SU-DHL-6 (cell line): Measurements from ENCODE around the gene SPECC1.

ENCODE experiments used
- EZH2phosphoT487 ChIP-seq: fragments of 200-600 bp; sonication (generic), shearing (Covaris generic); conservative IDR thresholded peaks from 2 replicates; pipeline ENCODE4 v1.6.1; 2018; ENCODE audit warnings: mild to moderate bottlenecking, antibody characterized with exemption, low read length, moderate library complexity, mixed read lengths
- TF ChIP-seq, protein P1 (sequence below): fragments of 200-600 bp; sonication (generic); IDR thresholded peaks from one replicate; pipeline ENCODE4 v1.5.1; 2017; ENCODE audit warnings: antibody characterized with exemption, mild to moderate bottlenecking, low read length, moderate library complexity; ENCODE audit not compliant: insufficient read depth, poor library complexity, severe bottlenecking

GRCh38 chr17:20259668-20260067 is 250.5 kb downstream of the SPECC1 start:
- TF ChIP-seq, protein P1, sequence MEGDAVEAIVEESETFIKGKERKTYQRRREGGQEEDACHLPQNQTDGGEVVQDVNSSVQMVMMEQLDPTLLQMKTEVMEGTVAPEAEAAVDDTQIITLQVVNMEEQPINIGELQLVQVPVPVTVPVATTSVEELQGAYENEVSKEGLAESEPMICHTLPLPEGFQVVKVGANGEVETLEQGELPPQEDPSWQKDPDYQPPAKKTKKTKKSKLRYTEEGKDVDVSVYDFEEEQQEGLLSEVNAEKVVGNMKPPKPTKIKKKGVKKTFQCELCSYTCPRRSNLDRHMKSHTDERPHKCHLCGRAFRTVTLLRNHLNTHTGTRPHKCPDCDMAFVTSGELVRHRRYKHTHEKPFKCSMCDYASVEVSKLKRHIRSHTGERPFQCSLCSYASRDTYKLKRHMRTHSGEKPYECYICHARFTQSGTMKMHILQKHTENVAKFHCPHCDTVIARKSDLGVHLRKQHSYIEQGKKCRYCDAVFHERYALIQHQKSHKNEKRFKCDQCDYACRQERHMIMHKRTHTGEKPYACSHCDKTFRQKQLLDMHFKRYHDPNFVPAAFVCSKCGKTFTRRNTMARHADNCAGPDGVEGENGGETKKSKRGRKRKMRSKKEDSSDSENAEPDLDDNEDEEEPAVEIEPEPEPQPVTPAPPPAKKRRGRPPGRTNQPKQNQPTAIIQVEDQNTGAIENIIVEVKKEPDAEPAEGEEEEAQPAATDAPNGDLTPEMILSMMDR: no peak
- no peak for TF ChIP-seq EZH2phosphoT487
